Right lobe of liver (tissue), 6 donors: ENCODE measurements around the gene VDR. TPM values are rescaled to one million over a fixed set of nuclear protein-coding genes. Genes with fewer than 3 reads are reported as not detected.
A peak's percentile ranks its signal among the peaks of the same experiment; 100 is the strongest.

Experiments used
- ATAC-seq, 4 donors: fragments of 200-7000 bp; cut with Tn5 transposase; one replicate each; pipeline ENCODE4 v1.9.1; 2020; ENCODE audit warnings: mild to moderate bottlenecking in 4 of 4, moderate library complexity in 4 of 4
- DNase-seq, 3 donors: peaks; one replicate each; pipeline ENCODE4 v3.0.0-alpha.2; 2020
- H3K27ac ChIP-seq, 3 donors: fragments of 200-600 bp; one replicate each; pipeline ENCODE4 v1.8.0; 2022
- H3K27me3 ChIP-seq, 2 donors: fragments of 200-600 bp; one replicate each; pipeline ENCODE4 v1.8.0; 2022
- H3K36me3 ChIP-seq, 4 donors: fragments of 200-600 bp; sonication (generic) in 1 of 4; one replicate each; pipeline versions ENCODE4 v1.5.1 to v1.8.0; 2017 to 2022; ENCODE audit warnings: control low read depth in 1 of 4
- H3K4me1 ChIP-seq, 4 donors: fragments of 200-600 bp; sonication (generic) in 1 of 4; one replicate each; pipeline versions ENCODE4 v1.5.1 to v1.8.0; 2017 to 2022; ENCODE audit warnings: control low read depth in 1 of 4
- H3K4me3 ChIP-seq, 3 donors: fragments of 200-600 bp; one replicate each; pipeline ENCODE4 v1.8.0; 2022
- H3K9me3 ChIP-seq, 4 donors: fragments of 200-600 bp; sonication (generic) in 1 of 4; one replicate each; pipeline versions ENCODE4 v1.5.1 to v1.8.0; 2017 to 2022; ENCODE audit warnings: control low read depth in 1 of 4
- CTCF ChIP-seq, 4 donors: fragments of 200-600 bp in 3 of 4; fragments of 450-650 bp in 1 of 4; IDR thresholded peaks; one replicate each; pipeline versions ENCODE4 v1.5.1 to v1.8.0; 2016 to 2022; ENCODE audit warnings: antibody characterized with exemption in 4 of 4, mild to moderate bottlenecking in 2 of 4
- POLR2A ChIP-seq: fragments of 450-650 bp; IDR thresholded peaks from one replicate; pipeline ENCODE4 v1.6.1; 2017; ENCODE audit warnings: antibody characterized with exemption, mild to moderate bottlenecking
- WGBS: methylation state at CpG from one replicate; pipeline ENCODE4 v1.1.6; 2018; ENCODE audit warnings: low coverage, low lambda C conversion rate; ENCODE audit not compliant: insufficient coverage; ENCODE audit errors: missing lambda C conversion rate; 5-methylcytosine and 5-hydroxymethylcytosine counted together
- intact Hi-C, 2 donors: fragments of 100-400 bp; cut with DNase I; formaldehyde crosslinking; loops; one replicate each; pipeline versions ENCODE4 v1.11.2 to v1.14.1; 2022
- total RNA-seq, 6 experiments: library from RNA; depleted of rRNA in 2 of 6; stranded (reverse); fragments of >200 nt in 2 of 6; fragmentation: NEBNext Ultra II Directional in 3 of 6; extraction: Animal tissue kit (Norgen Biotek cat#: 25700) in 3 of 6; gene quantifications; one replicate each; pipeline versions ENCODE4 v1.1.0 to v1.2.4, GENCODE V29; 2016 to 2023
- donor health status: DM: no; HTN: yes; CAD: no.
- donor health status: DM: no; HTN: no; CAD: no.
- donor health status: DM: no; HTN: no; CAD: no.
- donor health status: DM: no; HTN: yes; CAD: no.
- donor health status: DM: no; HTN: yes; CAD: no.

Gene VDR
- total RNA-seq, 6 experiments from 2014 or later: 0.18 to 1.2 (median 0.39) TPM

- intact Hi-C loops: no loop called here
- H3K4me3 ChIP-seq: no peak overlapping the region
- H3K9me3 ChIP-seq: no peaks in the 10 kb centered on the region
- no peaks in the 10 kb centered on the region for H3K36me3 ChIP-seq
- H3K4me1 ChIP-seq: peaks cover 0 to 3% (median 0%) of the 10 kb centered on the region in 4 donors
- WGBS: 75% methylated on average over 2 of the region's 2 CpGs
- ATAC-seq (no peak), DNase-seq (no peak)
- no peak for TF ChIP-seq POLR2A
- TF ChIP-seq CTCF (IDR thresholded peaks at IDR 0.05): no peak
- H3K27ac ChIP-seq: no peak overlapping the region
- no peaks in the 10 kb centered on the region for H3K27me3 ChIP-seq
These were observed 80.6 kb downstream of the VDR start for GRCh38 chr12:47824198-47824597.

- 82% methylated on average over 5 of the region's 5 CpGs for WGBS
- ATAC-seq (no peak), DNase-seq (no peak)
- no peaks in the 10 kb centered on the region for H3K27me3 ChIP-seq
- no peaks in the 10 kb centered on the region for H3K9me3 ChIP-seq
- no peaks in the 10 kb centered on the region for H3K36me3 ChIP-seq
- TF ChIP-seq CTCF (IDR thresholded peaks at IDR 0.05): no peak
- H3K4me1 ChIP-seq: peaks cover 0 to 3% (median 0%) of the 10 kb centered on the region in 4 donors
- H3K27ac ChIP-seq: no peak overlapping the region
- intact Hi-C loops: no loop called here
- no peak overlapping the region for H3K4me3 ChIP-seq
These were observed 81.2 kb downstream of the VDR start for GRCh38 chr12:47823422-47824086.

- H3K4me3 ChIP-seq: no peak overlapping the region
- H3K9me3 ChIP-seq: no peaks in the 10 kb centered on the region
- H3K27me3 ChIP-seq: no peaks in the 10 kb centered on the region
- 94% methylated on average over 3 of the region's 3 CpGs for WGBS
- no peak for TF ChIP-seq POLR2A
- TF ChIP-seq CTCF (IDR thresholded peaks at IDR 0.05): no peak
- peaks cover 0 to 3% (median 0%) of the 10 kb centered on the region in 4 donors for H3K4me1 ChIP-seq
- ATAC-seq: no peak
- no peak for DNase-seq
- H3K36me3 ChIP-seq: no peaks in the 10 kb centered on the region
- intact Hi-C loops: no loop called here
- H3K27ac ChIP-seq: no peak overlapping the region
These were observed 81.9 kb downstream of the VDR start for GRCh38 chr12:47822863-47823262.

GRCh38 chr12:47822401-47822800 lies 82.4 kb downstream of the VDR start:
- 94% methylated on average over 2 of the region's 2 CpGs for WGBS
- Histone ChIP-seq H3K9me3 (no peaks in the 10 kb centered on the region), H3K4me3 (no peak overlapping the region), H3K36me3 (no peaks in the 10 kb centered on the region), H3K4me1 (peaks cover 0 to 3% (median 0%) of the 10 kb centered on the region in 4 donors), H3K27me3 (no peaks in the 10 kb centered on the region), H3K27ac (no peak overlapping the region)
- DNase-seq (peak in 1 of 3 donors; percentile 6), ATAC-seq (no peak)
- intact Hi-C loops: no loop called here
- no peak for TF ChIP-seq POLR2A
- TF ChIP-seq CTCF (IDR thresholded peaks at IDR 0.05): no peak
